Stimulated activated CD4-positive, alpha-beta T cell treated with anti-CD3 and anti-CD28 coated beads, TNF-alpha, amount 100 ng/mL, for 4 hours (primary cell): ENCODE data around the gene TGM4.

Experiments
- DNase-seq, 3 experiments: peaks; one replicate each; pipeline ENCODE4 v3.0.0-alpha.2; 2020; ENCODE audit warnings: low read depth in 3 of 3

Gene TGM4

DNA sequence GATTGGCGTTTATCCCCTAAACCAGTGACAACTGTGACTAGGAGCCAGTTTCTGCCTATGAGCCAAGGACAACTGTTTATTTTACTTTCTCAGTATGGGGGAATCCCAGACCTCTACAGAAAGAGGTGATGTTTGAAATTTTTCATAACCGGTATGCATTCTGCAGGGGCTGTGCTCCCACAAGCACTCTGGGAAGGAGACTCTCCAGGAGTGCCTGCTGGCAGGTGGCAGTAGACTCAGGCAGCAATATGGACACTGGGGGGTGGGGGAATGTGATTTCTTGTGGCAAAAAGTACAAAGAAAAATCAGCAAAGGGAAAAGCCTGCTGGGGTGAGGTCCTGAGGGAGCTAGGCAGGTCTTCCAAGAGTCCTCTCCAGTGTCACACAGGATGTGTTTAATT lies 5.9 kb downstream of the TGM4 start:
- no peak for DNase-seq

DNA sequence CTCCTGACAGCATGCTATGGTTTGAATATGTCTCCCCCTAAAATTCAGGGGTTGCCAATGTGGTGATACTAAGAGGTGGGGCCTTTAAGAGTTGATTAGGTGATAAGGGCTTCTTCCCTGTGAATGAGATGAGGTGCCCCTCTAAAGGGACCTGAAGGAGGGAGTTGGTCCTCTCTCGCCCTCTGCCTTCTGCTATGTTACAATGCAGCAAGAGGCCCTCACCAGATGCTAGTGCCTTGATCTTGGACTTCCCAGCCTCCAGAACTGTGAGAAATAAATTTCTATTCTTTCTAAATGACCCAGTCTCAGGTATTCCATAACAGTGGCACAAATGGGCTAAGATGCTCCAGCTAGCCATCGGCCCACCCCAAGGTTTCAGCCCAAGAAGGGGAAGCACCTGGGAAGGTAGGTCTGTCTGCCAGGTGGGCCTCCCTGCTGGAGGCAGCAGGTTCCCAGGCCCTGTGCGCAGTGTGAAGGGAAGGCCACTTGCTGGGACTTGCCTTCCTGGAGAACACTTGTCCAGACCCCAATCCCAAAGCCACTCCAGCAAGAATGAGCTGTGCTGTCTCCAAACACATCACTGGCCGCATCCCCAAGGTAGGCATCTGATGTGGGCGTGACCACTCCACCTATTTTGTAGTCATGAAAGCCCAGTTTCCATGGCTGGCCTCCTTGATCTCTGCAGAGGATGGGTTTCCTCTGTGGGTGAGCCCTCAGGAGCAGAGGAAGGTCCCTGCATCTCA lies 9.0 kb downstream of the TGM4 start:
- DNase-seq: no peak

DNA sequence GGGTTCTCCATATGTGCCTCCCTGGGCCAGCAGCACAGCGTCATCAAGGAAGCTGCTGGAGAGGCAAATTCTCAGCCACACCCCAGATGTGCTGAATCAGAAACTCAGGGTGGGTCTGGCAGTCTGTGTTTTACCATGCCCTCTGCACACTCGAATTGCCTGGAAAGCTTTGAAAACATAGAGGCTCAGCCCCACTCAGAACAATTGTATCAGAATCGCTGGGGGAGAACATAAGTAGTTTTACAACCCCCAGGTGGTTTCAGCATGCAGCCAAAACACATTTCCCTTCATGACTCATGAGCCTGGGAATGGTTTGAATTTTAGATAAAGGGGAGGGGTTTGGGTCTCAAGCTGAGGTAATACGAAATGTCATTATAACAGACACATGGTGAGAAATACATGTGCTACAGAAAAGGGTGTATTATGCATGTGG lies 9.6 kb downstream of the TGM4 start:
- DNase-seq: no peak

DNA sequence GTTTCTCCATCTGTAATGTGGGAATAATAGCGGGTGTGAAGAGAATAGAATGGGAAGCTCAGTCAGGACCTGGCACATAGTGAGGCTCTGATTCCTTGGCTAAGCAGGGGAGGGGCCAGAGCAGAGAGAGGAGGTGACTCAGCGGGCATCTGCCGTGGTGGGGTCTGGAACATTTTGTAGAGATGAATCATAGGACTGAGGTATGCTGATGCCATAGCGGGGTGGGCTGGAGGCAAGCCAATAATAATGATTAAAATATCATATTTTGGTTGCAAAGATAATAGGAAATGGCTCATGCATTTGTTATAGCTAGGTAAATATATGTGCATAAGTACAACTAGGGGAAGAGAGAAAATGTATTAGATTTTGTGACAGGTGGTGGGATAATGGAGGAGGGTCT lies 11.2 kb downstream of the TGM4 start:
- DNase-seq: no peak

DNA sequence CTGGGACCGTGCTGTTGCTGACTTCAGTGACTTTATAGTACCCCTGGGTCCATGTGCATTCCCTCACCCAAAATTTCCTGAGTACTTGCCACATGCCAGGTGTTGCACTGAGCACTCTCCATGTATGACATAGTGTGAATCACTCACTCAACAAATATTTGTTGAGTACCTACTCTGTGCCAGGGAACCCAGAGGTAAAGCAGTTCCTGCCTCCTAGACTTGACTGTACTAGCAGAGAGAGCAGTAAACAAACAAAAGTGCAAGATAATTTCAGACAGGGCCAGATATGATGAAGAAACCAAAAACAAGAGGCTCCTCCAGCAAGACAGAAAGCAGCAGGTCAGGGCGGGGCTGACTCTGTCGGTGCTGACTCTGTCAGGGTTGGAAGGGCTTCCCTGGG lies 12.2 kb downstream of the TGM4 start:
- DNase-seq: no peak

DNA sequence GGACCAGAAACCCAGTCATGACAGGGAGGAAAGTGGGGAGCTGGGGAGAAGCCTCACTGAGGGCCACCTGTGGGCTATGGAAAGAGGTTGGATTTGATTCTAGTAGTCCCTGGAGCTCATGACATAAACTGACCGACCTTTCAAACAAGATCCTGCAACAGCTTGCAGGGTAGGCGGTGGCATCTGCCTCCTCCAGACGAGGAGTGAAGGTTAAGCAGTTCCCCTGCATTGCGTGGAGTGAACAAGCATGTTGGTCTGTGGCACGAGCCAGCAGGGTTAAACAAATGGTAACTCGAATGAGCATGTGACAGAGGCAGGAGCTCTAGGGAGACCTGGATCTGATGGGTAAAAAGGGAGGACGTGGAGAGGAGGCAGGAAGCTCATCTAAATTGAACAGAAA lies 12.7 kb downstream of the TGM4 start:
- no peak for DNase-seq

- no peak for DNase-seq
Measured at GRCh38 chr3:44890258-44890657, 15.8 kb downstream of the TGM4 start.

DNA sequence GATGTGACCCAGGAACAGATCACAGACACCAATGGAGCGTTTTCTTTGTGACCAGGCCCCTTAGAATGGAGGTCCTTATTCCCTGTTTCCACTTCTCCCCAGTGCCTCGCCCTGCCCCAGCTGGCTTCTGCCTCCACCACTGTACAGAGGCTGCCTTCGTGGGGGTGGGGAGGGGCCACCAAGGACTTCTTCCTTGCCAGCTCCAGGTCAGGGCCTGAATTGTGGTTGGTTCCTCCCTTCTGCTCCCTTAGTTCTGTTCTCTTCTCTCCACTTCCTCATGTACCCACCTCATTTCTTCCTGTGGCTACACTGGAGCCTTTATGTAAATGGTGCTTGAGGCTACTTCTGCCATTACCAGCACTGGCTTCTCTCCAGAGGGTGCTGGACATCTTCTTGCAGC lies 16.4 kb downstream of the TGM4 start:
- no peak for DNase-seq

DNA sequence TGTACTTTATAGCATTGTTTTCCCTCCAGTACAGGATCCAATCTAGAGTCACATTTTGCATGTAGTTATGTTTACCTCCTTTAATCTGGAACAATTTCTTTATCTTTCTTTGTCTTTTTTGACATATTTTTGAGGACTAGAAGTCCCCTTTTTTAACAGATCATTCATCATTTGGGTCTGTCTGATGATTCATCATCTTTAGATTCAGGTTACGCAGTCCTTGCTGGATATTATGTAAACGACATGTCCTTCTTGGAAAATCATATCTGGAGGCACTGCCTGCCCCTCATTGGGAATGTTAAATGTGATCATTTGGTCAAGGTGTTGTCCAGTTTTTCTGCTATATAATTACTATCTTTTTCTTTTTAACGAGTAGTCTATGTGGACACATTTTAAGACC lies 18.3 kb downstream of the TGM4 start:
- no peak for DNase-seq

DNA sequence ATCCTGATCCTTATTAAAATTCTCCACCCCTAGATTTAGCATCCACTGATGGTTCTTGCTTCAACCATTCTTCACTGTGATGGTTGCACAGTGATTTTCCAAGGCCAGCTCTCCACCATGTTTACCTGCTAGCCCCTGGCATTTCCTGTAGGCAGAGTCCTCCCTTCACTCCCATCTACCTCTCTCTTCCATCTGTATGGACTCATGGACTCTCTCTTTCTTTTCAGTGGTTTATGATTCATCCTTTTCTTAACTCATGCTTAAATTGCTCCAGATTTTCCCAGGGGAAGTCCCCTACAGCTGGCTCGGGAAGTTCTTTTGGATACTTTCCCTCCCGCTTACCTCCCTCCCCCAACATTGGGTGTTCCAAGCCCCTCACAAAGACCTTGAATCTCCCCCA lies 18.7 kb downstream of the TGM4 start:
- DNase-seq: no peak

DNA sequence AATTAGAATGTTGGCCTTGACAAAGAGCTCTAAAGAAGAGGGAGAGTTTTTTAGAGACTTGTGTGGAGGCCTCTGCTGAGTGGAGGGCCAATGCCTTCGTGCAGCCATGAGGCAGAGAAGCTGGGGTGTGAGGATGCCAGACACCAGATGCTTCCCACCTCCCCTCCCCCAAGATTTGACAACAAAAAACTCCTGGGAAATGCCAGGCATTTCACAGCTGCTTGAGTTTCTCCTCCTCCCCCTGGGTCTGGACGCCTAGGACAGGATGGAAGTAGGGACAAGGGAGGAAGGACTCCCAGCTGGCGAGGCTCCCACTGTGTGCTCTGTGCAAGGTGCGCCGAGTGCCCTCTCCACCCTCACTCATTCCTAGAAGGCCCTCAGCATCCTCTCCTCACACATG lies 20.1 kb downstream of the TGM4 start:
- no peak for DNase-seq

- DNase-seq: no peak
Measured at GRCh38 chr3:44896440-44896839, 22.0 kb downstream of the TGM4 start.

GRCh38 chr3:44899683-44900367 lies 25.4 kb downstream of the TGM4 start:
- no peak for DNase-seq

- DNase-seq: no peak
Measured at GRCh38 chr3:44902628-44903027, 28.2 kb downstream of the TGM4 start.

- DNase-seq: no peak
Measured at GRCh38 chr3:44903314-44903713, 28.9 kb downstream of the TGM4 start.

- DNase-seq: no peak
Measured at GRCh38 chr3:44903751-44904150, 29.3 kb downstream of the TGM4 start.

DNA sequence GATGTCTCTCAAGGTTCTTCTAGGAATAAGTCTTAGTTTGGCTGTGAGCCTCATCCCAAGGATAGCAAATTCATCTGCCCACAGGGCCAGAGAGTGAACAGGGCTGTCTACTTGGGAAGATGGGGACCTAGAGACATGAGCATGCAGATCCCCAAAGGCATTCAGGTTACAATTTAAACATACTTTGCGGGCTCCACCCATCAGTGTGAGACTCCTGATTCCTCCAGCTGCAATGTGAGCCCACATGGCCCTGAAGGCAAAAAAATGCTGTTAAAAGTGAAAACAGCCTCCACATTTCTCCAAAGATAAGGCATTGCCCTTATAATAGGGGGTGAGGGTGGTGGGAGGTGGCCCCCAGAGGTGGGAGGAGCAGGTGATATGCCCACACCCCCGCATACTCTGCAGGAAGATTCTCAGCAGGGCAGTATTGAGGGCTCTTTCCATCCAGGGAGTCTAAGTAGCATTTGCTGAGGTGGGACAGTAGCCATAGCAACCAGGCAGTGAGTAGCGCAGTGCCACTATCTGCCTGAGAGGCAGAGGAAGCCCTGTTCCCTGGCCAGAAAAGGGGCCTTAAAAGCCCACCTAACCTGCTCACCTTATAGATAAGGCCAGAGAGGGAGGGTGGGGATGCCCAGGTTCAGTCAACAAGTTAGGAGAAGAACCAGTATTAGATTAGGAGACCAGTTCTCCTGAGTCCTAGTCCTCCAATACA lies 31.2 kb downstream of the TGM4 start:
- no peak for DNase-seq

DNA sequence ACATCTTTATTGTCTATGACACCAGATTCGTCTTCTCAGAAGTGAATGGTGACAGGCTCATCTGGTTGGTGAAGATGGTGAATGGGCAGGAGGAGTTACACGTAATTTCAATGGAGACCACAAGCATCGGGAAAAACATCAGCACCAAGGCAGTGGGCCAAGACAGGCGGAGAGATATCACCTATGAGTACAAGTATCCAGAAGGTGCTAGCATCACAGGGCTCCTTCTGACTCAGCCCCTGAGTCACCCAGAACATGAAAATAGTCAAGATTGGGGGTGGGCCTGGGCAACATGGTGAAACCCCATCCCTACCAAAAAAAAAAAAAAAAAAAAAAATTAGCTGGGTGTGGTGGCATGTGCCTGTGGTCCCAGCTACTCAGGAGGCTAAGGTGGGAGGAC lies 32.6 kb downstream of the TGM4 start:
- DNase-seq: no peak

DNA sequence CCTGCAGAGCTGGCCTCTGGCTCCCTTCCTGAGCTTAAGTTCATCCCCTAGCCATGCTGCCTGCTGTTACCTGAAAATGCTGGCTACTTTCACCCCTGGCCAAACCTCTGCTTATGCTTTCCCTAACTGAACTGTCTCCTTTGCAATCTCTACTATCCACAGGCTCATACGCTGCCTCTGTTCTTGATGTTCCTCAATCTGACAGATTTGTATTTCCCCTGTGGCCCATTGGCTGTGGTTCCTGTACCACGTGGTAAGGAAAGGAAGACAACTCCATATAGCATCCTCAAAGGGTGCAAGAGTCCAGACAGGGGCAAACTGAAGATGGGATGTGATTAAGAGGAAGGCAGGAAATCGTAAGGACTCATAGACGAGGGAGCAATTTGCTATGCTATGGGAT lies 33.2 kb downstream of the TGM4 start:
- no peak for DNase-seq

GRCh38 chr3:44909063-44909462 lies 34.7 kb downstream of the TGM4 start:
- no peak for DNase-seq

DNA sequence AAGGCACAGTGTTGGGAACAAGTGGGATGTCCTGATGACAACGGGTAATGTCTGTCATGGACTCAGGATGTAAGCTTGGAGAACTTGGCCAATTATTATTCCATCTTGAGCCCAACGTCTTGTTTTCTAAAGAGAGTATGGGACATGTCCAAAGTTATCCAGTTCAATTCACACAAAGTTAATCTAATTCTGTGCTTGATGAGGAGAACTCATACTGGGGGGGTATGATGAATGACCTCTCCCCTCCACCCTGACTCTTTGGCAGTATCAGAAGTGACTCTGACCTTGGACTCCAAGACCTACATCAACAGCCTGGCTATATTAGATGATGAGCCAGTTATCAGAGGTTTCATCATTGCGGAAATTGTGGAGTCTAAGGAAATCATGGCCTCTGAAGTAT lies 36.3 kb downstream of the TGM4 start:
- no peak for DNase-seq

DNA sequence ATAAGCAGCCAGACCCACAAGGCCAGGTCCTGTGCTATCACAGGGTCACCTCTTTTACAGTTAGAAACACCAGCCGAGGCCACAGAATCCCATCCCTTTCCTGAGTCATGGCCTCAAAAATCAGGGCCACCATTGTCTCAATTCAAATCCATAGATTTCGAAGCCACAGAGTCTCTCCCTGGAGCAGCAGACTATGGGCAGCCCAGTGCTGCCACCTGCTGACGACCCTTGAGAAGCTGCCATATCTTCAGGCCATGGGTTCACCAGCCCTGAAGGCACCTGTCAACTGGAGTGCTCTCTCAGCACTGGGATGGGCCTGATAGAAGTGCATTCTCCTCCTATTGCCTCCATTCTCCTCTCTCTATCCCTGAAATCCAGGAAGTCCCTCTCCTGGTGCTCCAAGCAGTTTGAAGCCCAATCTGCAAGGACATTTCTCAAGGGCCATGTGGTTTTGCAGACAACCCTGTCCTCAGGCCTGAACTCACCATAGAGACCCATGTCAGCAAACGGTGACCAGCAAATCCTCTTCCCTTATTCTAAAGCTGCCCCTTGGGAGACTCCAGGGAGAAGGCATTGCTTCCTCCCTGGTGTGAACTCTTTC lies 39.6 kb downstream of the TGM4 start:
- DNase-seq: peak; percentile 26 to 50 (median 35)

DNA sequence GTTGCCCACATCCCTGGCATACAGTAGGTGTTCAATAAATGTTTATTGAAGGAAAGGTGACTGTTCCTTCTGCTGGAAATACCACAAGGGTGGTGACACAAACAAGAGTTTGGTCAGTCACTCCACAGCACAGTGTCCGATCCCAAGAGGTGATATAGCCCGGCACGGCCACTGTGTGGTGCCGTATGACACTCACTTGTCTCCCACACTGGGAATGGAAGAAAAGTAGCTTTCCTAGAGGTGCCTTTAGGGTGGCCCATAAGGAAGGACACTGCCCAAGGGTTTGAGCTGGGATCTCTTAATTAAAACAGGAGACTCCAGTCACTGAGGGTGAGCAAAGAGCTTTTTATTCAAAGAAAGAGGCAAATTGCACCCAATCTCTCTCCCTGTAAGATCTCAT lies 40.5 kb downstream of the TGM4 start:
- no peak for DNase-seq
